HEK293T (cell line): ENCODE results near the gene IFI27L2.
A peak's percentile ranks its signal among the peaks of the same experiment; 100 is the strongest.

Source experiments
- CTCF ChIA-PET: fragments of 350-600 bp; formaldehyde crosslinking; extraction: SDS; loops from one replicate; lab custom pipeline; 2021; ENCODE audit warnings: antibody characterized with exemption, inconsistent platforms; lab: Yijun Ruan, JAX
- POLR2A ChIA-PET: fragments of 350-600 bp; formaldehyde crosslinking; extraction: SDS; loops from one replicate; lab custom pipeline; 2020; ENCODE audit warnings: antibody characterized with exemption, inconsistent platforms; lab: Yijun Ruan, JAX
- DNase-seq: peaks from one replicate; pipeline ENCODE4 v3.0.0; 2012; ENCODE audit warnings: mixed read lengths; ENCODE audit errors: extremely low spot score
- ARNT ChIP-seq: fragments of 450-650 bp; IDR thresholded peaks from 2 replicates; pipeline ENCODE4 v1.6.1; 2017; ENCODE audit warnings: mild to moderate bottlenecking
- BHLHE40 ChIP-seq: fragments of 450-650 bp; IDR thresholded peaks from 2 replicates; pipeline ENCODE4 v1.6.1; 2016; ENCODE audit warnings: mild to moderate bottlenecking, moderate library complexity, borderline replicate concordance
- CTBP1 ChIP-seq: fragments of 450-650 bp; IDR thresholded peaks from 2 replicates; pipeline ENCODE4 v1.6.1; 2016; ENCODE audit warnings: borderline replicate concordance
- ELF4 ChIP-seq: fragments of 450-650 bp; IDR thresholded peaks from 2 replicates; pipeline ENCODE4 v1.6.1; 2017; ENCODE audit warnings: antibody characterized with exemption
- FOXA1 ChIP-seq: fragments of 450-650 bp; IDR thresholded peaks from 2 replicates; pipeline ENCODE4 v1.6.1; 2016; ENCODE audit warnings: mild to moderate bottlenecking
- FOXK2 ChIP-seq: fragments of 450-650 bp; IDR thresholded peaks from 2 replicates; pipeline ENCODE4 v1.6.1; 2016; ENCODE audit warnings: mild to moderate bottlenecking
- FOXM1 ChIP-seq: fragments of 450-650 bp; IDR thresholded peaks from 2 replicates; pipeline ENCODE4 v1.6.1; 2017; ENCODE audit warnings: mild to moderate bottlenecking, borderline replicate concordance
- HDGF ChIP-seq: fragments of 450-650 bp; IDR thresholded peaks from 2 replicates; pipeline ENCODE4 v1.6.1; 2017; ENCODE audit warnings: antibody characterized with exemption, borderline replicate concordance
- L3MBTL2 ChIP-seq: fragments of 450-650 bp; conservative IDR thresholded peaks from 2 replicates; pipeline ENCODE4 v1.6.1; 2016; ENCODE audit warnings: mild to moderate bottlenecking
- LEF1 ChIP-seq: fragments of 450-650 bp; IDR thresholded peaks from 2 replicates; pipeline ENCODE4 v1.6.1; 2017; ENCODE audit warnings: mild to moderate bottlenecking, borderline replicate concordance
- NFRKB ChIP-seq: fragments of 450-650 bp; IDR thresholded peaks from 2 replicates; pipeline ENCODE4 v1.6.1; 2016; ENCODE audit warnings: mild to moderate bottlenecking, moderate library complexity
- SP1 ChIP-seq: fragments of 450-650 bp; IDR thresholded peaks from 2 replicates; pipeline ENCODE4 v1.6.1; 2017
- SUZ12 ChIP-seq: fragments of 450-650 bp; IDR thresholded peaks from 2 replicates; pipeline ENCODE4 v1.6.1; 2016; ENCODE audit warnings: mild to moderate bottlenecking
- TARDBP ChIP-seq: fragments of 450-650 bp; IDR thresholded peaks from 2 replicates; pipeline ENCODE4 v1.6.1; 2016
- ZNF384 ChIP-seq: fragments of 450-650 bp; IDR thresholded peaks from 2 replicates; pipeline ENCODE4 v1.6.1; 2016
- TF ChIP-seq, protein P1 (sequence below): fragments of 450-650 bp; IDR thresholded peaks from 2 replicates; pipeline ENCODE4 v1.6.1; 2016

The IFI27L2 gene

GRCh38 chr14:94142247-94142646, 12.8 kb upstream of the IFI27L2 start:
- no peak for DNase-seq
- ChIA-PET POLR2A (interaction anchor here (1.3 kb wide), 1 partner anchor 32 kb away, joined by 5 read pairs; the partner anchor contains the start of gene PPP4R4), CTCF (interaction anchor here (0.6 to 1.6 kb wide), 9 partner anchors 10 to 552 kb away, joined by 3 to 9 read pairs (median 3); no protein-coding TSS in a partner anchor)
- TF ChIP-seq FOXA1, result no peak
- TF ChIP-seq SP1, result no peak
- TF ChIP-seq TARDBP, result no peak
- no peak for TF ChIP-seq NFRKB
- TF ChIP-seq LEF1, result no peak
- no peak for TF ChIP-seq SUZ12
- TF ChIP-seq, protein P1, sequence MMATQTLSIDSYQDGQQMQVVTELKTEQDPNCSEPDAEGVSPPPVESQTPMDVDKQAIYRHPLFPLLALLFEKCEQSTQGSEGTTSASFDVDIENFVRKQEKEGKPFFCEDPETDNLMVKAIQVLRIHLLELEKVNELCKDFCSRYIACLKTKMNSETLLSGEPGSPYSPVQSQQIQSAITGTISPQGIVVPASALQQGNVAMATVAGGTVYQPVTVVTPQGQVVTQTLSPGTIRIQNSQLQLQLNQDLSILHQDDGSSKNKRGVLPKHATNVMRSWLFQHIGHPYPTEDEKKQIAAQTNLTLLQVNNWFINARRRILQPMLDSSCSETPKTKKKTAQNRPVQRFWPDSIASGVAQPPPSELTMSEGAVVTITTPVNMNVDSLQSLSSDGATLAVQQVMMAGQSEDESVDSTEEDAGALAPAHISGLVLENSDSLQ, result no peak

DNA sequence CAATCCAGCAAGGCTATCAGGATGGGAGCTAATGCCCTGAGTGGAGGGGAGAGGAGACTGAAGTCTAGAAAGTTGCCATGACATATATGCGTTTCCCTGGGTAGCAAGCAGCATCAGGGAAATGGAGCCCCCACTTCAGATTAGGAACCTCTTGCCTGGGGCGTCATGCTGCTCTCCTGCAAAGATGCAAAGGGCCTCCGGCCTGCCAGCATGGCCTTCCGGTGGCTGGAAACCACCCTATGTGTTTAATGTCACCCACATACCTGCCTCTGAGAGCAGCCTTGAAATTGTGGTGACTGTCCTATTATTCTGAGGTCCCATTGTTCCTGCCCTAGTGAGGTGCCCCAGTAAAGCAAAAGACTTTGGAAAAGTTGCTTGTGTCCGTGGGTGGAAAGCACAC, 10.0 kb upstream of the IFI27L2 start:
- CTCF ChIA-PET, result interaction anchor here (1.9 kb wide), 1 partner anchor 87 kb away, joined by 7 read pairs; no protein-coding TSS in a partner anchor
- POLR2A ChIA-PET, result no interaction called here
- TF ChIP-seq HDGF, result no peak
- TF ChIP-seq NFRKB, result no peak
- no peak for TF ChIP-seq ELF4
- no peak for TF ChIP-seq LEF1
- no peak for TF ChIP-seq FOXK2
- TF ChIP-seq SUZ12, result no peak
- no peak for TF ChIP-seq BHLHE40
- no peak for TF ChIP-seq TARDBP
- no peak for TF ChIP-seq SP1
- no peak for TF ChIP-seq L3MBTL2
- TF ChIP-seq, protein P1, result no peak
- no peak for TF ChIP-seq ARNT
- TF ChIP-seq ZNF384, result no peak
- TF ChIP-seq FOXA1, result no peak
- DNase-seq, result no peak

GRCh38 chr14:94139006-94139405, 9.6 kb upstream of the IFI27L2 start:
- TF ChIP-seq CTBP1 (no peak), SP1 (no peak), ELF4 (no peak)
- no peak for DNase-seq
- POLR2A ChIA-PET, result interaction anchor here (0.6 kb wide), 1 partner anchor 34 kb away, joined by 3 read pairs; no protein-coding TSS in a partner anchor
- CTCF ChIA-PET, result interaction anchor here (0.7 to 2.7 kb wide), 4 partner anchors 87 to 348 kb away, joined by 3 to 41 read pairs (median 5); no protein-coding TSS in a partner anchor

- DNase-seq, result no peak
- TF ChIP-seq, protein P1, result no peak
- TF ChIP-seq TARDBP, result no peak
- no peak for TF ChIP-seq ELF4
- TF ChIP-seq HDGF, result no peak
- no peak for TF ChIP-seq FOXK2
- TF ChIP-seq NFRKB, result no peak
- TF ChIP-seq SP1, result no peak
- no peak for TF ChIP-seq LEF1
- no peak for TF ChIP-seq SUZ12
- TF ChIP-seq ZNF384, result no peak
- no peak for TF ChIP-seq FOXA1
- TF ChIP-seq BHLHE40, result no peak
- no peak for TF ChIP-seq CTBP1
- TF ChIP-seq FOXM1, result no peak
- no peak for TF ChIP-seq L3MBTL2
- no peak for TF ChIP-seq ARNT
- POLR2A ChIA-PET, result no interaction called here
- CTCF ChIA-PET, result interaction anchor here (0.7 to 2.7 kb wide), 6 partner anchors 23 to 348 kb away, joined by 3 to 41 read pairs (median 5); no protein-coding TSS in a partner anchor
Measured at GRCh38 chr14:94138251-94138650, 8.8 kb upstream of the IFI27L2 start.

GRCh38 chr14:94136575-94137331, 7.3 kb upstream of the IFI27L2 start:
- CTCF ChIA-PET, result interaction anchor here (0.5 to 2.7 kb wide), 27 partner anchors 8 to 640 kb away, joined by 3 to 41 read pairs (median 4); partner anchors contain the start of genes DDX24 and IFI27L1
- TF ChIP-seq L3MBTL2 (no peak), FOXM1 (no peak), SP1 (no peak), NFRKB (no peak)
- POLR2A ChIA-PET, result interaction anchor here (0.8 to 1.2 kb wide), 2 partner anchors 38 to 99 kb away, joined by 3 to 9 read pairs; partner anchors contain the start of gene PPP4R4
- peak; percentile 81 for DNase-seq

DNA sequence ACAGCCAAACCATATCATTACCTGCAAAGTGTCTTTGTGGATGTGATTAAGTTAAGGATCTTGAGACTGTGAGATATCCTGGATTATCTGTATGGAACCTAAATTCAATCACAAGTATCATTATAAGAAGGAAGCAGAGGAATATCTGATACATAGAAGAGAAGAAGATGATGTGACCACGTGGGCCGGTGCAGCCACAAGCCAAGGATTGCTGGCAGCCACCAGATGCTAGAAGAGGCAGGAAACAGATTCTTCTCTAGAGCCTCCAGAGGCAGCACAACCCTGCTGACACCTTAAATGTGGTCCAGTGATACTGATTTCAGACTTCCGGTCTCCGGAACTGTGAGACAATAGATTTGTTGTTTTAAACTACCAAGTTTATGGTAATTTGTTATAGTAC, 6.1 kb upstream of the IFI27L2 start:
- POLR2A ChIA-PET, result no interaction called here
- CTCF ChIA-PET, result no interaction called here
- TF ChIP-seq ARNT (no peak), L3MBTL2 (no peak), FOXA1 (no peak), ZNF384 (no peak), SUZ12 (no peak), CTBP1 (no peak)
- no peak for DNase-seq
